HG03025 (cell line): Measurements from ENCODE around the gene SLC4A5.
"Not testable (repeated sequence)": the region's sequence is repeated elsewhere in the genome, so short reads cannot be mapped to it uniquely, and the experiment has no call there.

Experiments
- ATAC-seq: cut with Tn5 transposase; IDR thresholded peaks from one replicate; pipeline ENCODE4 v1.9.1; 2021; ENCODE audit warnings: mild to moderate bottlenecking, moderate library complexity; ENCODE audit not compliant: unreplicated experiment, low FRiP score

Gene SLC4A5

DNA sequence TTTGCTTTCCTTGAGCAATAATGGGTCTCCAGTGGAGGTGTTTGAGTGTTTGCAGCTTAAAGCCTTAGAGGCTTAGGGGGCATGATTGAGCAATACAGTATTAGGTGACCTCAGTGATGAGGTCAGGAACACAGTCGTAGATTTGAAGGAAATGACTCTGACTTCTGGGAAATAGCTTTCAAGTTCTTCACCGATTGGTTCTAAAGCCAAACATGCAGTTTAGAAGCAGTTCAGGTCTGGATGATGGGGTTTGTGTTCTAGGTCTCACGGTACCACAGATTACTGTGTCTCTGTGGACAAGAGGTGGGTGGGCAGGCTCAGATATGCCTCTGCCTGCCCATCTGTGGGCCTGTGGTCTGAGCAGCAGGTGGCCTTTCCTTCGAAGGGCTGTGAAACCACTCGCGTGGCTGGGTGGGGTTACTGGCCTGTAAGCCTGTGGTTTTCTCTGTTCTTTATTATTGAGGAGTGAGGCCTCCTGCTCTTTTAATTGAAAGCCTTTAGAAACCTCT, 137.0 kb downstream of the SLC4A5 start:
- no peak for ATAC-seq

DNA sequence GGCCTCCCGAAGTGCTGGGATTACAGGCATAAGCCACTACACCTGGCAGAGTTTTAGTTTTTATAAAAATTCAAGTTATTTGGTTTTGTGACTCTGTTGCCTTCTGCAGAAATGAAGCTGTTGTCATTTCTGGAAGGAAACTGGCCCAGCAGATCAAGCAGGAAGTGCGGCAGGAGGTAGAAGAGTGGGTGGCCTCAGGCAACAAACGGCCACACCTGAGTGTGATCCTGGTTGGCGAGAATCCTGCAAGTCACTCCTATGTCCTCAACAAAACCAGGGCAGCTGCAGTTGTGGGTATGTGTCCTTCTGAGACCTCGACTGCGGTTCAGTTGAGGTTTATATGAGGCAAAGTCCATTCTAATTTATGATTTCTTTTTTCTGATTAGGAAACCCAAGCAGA, 137.6 kb downstream of the SLC4A5 start:
- no peak for ATAC-seq

DNA sequence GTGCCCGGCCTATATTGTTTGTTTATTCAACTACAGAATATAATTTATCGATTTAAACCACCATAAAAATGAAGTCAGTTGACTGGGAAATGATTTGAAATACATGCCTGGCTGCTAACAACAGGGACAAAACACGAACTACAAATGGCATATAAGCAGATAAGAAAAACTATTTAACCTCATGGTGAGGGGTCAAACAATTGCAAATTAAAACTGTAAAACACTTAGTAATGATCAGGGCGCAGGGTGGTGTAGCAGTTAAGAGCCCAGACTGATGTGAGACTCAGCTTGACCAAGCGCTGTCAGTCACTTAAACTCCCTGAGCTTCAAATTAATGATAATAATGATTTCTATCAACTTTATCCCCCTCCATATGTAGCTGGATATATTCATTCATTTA, 138.1 kb downstream of the SLC4A5 start:
- ATAC-seq, result no peak

DNA sequence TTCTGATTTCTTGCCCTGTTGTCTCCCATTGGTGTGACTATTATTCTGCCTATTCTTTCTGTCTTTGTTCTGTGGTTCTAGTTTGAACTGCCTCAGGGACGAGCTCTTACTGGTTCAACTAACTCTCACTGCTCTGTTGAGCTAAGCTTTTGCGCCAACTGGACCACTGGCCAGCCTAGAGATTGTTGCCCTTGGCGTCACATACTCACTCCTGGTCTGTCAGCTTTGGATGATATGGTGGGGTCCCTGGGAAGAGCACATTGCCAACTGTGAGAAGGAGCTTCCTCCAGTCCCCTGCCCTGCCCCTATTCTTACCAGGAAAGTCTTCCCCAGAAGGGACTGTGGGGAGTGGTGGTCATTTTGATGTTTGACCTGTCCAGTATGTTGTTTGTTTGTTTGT, 138.8 kb downstream of the SLC4A5 start:
- ATAC-seq, result no peak

DNA sequence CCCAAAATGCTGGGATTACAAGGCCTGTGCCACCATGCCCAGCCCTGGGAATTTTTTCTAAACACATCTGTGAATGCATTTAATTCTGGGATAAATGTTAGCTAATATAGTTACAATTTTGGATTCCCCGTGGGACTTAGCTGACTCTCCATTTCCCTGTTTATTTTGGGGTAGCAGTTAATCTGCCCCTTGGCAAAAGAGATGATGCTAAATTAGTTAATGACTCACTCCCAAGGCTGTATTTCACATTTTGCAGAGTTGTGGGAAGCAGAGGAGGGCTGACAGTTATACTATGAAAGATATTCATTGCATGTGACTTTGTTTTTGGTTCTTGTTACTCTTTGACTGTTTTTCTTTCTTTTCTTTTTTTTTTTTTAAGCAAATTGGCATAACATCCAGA, 141.6 kb downstream of the SLC4A5 start:
- ATAC-seq, result no peak

DNA sequence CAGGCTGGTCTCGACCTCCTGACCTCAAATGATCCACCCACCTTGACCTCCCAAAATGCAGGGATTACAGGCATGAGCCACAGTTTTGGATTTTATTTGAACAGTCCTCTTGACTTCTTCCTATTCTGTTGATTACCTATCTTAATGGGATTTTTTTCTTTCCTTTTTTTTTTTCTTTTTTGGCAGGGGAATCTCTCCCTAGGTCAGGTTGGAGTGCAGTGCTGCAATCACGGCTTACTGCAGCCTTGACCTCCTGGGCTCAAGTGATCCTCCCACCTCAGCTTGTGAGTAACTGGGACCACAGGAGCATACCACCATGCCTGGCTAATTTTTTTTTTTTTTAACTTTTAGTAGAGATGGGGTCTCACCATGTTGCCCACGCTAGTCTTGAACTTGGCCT, 142.0 kb downstream of the SLC4A5 start:
- no peak for ATAC-seq

DNA sequence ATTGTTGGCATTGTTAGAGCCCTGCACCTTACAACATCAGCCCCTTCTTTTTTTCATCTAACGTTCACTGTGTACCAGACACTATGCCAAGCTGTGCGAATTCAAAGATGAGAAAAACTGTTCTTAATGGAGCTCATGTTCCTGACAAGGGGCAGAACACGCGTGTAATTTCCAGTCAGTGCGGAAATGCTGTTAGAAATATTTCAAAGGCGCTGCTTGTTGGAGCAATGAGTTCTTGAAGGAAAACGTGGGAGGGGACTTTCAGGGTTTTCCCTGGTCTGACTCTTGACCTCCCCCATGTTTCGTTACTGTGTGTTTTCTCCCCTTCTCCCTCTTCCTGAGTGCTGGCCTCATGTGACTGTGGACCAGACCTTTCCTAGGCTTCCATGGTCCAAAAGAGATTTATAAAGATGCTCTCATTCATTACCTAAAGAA, 143.3 kb downstream of the SLC4A5 start:
- ATAC-seq, result no peak

DNA sequence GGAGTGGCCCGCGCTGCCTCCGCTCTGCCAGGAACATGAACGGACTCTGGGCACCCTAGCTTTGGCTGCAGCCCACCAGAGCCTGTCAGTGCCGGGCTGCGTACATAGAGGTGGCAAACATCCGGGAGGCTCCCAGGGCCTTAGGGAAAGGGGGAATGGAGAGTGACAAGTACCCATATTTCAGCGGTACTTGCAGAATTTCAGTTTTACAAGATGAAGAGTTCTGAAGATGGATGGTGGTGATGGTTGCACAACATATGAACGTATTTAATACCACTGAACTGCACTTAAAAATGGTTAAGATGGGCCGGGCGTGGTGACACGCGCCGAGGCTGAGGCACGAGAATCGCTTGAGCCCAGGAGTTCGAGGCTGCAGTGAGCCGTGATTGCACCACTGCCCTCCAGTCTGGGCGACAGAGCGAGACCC, 143.9 kb downstream of the SLC4A5 start:
- no peak for ATAC-seq

DNA sequence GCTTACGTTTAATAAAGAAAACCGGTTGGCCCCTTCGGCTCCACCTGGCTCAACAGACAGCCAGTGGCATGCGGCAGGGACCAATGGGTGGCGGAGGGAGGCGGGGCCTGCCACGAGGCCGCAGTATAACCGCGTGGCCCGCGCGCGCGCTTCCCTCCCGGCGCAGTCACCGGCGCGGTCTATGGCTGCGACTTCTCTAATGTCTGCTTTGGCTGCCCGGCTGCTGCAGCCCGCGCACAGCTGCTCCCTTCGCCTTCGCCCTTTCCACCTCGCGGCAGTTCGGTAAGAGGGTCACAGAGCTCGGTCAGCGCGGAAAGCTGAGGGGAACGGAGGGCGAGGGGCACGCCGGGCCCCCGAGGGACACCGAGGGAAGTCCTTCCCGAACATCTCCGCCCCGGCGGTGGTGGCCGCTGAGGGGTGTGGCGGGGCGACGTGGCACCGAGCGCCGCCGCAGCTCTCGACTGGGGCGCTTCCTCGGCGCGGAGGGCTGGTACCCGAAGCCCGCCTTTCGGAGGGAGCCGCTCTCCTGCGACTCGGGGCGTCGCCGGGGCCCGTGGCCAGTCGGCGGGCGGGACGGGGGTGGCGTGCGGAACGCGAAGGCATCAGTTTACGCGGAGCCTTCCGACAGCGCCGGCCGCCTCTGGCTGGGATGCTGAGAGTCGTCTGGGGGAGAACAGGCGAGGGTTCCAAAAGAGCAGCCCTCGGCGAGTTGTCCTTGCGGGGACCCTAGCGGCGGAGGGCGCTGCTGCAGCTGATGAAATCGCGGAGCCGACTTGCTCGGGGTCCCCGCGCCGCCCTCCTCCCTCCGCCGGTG, 144.5 kb downstream of the SLC4A5 start, which contains the start of gene MTHFD2:
MTHFD2 (plus strand) TSS at position 155 of the 814 bp plus-strand sequence; CDS start at position 182, 27 bp downstream.
- ATAC-seq, result peak; percentile 81

DNA sequence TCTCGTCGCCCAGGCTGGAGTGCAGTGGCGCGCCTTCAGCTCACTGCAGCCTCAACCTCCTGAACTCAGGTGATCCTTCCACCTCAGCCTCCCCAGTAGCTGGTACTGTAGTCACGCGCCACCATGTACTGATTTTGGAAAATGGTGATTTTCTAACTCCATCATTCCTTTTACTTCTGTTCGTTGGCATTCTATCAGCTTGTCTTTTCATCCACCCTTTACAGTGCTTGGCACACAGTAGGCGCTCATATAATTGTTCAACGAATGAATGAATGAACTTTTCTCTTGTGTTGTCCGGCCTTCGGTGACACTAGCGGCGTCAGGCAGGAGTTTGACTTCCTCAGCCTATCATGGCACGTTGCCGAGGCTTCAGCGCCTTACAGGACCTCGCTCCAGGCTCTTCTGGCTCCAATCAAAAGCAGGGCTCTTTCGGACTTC, 145.2 kb downstream of the SLC4A5 start:
- ATAC-seq, result no peak

DNA sequence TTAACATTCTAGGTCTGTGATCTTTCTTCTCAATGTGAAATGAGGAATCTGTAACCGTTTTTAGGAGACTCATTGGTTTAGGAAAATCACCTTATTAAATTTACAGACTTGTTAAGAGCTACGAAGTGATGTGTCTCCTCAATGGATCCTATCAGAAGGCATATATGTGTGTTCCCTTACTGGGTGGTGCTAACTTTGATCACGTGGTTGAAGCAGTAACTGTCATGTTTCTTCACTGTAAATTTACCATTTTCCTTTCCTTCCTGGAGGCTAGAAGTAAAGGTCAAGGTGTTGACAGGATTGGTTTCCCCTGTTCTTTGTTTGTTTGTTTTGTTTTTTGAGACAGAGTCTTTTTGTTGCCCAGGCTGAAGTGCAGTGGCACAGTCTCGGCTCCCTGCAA, 146.2 kb downstream of the SLC4A5 start:
- no peak for ATAC-seq

DNA sequence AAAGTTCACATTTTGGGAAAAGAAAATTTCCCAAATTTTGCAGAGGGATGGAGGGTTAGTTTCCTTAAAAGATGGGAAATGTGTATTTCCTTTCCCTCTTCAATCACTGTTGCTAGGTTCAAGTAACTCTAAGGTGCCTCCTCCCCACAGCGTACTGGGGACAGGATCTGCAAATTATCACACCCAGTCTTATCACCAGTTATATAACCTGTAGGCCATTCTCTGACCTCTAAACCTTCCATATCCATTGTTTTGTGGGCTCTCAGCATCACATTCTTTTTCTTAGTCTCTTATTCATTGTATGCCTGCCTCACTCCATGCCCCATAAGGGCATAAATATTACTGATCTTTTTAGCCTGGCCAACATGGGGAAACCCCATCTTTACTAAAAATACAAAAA, 148.4 kb downstream of the SLC4A5 start:
- no peak for ATAC-seq

DNA sequence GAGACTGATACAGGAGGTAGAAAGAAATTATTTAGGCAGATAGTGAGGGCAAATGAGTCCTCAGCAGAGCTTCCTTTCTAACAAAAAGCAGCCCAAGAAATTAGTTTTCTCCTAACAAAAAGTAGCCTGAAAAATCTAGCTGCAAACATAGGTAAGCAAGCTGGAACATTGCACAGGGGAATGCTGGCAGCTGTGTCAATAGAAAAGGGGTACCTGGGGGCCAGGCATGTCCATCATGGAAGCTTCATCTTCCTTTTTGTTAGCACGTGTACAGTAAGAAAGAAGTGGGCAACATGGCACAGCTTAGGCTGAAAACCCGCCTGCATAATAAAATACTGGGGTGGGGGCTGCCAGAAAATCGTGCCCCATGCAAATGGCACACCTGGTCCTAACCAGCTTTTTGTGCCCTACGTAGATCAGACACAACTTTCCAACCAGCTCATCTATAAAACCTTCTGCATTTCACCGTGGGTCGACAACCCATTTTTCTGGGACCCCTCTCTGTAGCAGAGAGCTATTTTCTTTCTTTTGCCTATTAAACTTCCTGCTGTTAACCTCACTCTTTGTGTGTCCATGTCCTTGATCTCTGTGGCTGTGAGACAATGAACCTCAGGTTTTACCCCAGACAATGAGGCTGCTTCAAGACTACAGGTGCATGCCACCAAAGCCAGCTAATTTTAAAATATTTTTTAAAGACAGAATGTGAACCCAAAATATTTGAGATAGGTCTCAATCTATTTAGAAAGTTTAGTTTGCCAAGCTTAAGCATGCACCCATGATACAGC, 151.4 kb downstream of the SLC4A5 start:
- no peak for ATAC-seq

DNA sequence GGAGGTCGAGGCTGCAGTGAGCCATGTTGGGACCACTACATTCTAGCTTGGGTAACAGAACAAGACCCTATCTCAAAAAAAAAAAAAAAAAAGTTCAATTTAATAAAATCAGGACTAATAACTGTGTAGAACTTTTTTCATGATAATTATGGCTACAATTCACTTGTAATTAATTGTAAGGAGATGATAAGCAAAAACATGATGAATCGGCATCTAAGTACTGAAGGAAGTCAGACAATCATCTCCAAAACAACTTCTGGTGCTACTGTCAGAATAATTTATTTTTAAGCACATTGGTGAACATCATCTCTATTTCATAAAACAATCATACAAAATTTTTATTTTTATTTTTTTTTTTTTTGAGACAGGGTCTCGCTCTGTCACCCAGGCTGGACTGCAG, 154.5 kb downstream of the SLC4A5 start:
- ATAC-seq, result no peak

DNA sequence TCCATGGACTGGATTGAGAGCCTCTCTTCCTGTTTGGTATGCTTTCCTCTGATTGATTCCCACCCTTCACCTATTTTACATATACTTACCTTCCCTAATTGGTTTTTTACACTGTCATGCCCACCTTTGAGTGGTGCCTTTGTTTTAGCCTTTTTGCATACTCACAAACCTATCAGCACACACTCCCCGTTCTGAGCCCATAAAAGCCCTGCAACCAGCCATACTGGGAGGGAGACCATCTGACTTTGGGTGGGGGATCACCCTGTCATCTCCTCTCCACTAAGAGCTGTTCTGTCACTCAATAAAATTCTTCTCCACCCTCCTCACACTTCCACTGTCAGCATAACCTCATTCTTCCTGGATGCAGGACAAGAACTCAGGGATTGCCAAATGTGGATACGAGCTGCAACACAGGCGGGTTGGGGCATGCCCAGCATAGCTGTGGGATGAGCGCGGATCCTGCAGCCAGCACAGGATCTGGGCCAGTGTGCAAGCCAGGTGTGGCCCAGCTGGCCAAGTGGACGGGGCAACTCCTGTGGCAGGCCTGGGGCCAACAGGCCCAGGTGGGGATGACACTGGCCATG, 155.1 kb downstream of the SLC4A5 start:
- ATAC-seq, result no peak

DNA sequence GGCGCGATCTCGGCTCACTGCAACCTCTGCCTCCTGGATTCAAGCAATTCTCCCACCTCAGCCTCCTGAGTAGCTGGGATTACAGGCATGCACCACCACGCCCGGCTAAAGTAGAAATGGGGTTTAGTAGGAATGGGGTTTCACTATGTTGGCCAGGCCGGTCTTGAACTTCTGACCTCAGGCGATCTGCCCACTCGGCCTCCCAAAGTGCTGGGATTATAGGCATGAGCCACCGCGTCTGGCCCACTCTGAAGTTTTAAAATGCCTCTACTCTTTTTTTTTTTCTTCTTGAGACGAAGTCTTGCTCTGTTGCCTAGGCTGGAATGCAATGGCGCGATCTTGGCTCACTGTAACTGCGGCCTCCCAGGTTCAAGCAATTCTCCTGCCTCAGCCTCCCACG, 156.5 kb downstream of the SLC4A5 start:
- ATAC-seq, result not testable (repeated sequence)

DNA sequence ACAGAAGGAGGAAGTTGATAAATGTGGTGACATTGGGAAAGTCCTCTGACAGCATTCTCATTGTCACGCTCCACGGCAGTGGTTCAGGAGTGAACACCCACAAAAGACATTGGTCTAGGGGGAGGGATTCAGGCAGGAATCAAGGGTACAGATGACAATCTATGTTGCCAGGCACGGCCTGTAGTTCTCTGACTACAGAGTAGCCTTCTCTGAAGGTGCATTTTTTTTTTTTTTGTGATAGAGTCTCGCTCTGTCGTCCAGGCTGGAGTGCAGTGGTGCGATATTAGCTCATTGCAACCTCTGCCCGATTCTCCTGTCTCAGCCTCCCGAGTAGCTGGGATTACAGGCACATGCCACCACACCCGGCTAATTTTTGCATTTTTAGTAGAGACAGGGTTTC, 157.2 kb downstream of the SLC4A5 start:
- peak; percentile 45 for ATAC-seq

DNA sequence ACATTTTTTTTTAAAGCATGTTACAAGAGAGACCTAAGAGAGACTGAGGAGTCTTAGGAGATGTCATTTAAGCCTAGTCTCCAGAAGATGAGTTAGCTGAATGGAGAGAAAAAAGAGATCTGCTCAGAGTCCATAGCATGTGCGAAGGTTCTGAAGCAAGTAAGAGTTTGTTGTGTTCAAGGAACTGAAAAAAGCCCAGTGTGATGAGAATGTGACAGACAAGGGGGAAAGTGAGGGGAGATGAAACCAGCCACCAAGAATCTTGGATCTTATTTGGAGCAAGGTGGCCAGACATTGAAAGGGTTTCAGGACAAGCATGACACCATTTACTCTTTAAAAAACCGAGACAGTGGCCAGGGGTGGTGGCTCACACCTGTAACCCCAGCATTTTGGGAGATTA, 159.3 kb downstream of the SLC4A5 start:
- ATAC-seq, result no peak

DNA sequence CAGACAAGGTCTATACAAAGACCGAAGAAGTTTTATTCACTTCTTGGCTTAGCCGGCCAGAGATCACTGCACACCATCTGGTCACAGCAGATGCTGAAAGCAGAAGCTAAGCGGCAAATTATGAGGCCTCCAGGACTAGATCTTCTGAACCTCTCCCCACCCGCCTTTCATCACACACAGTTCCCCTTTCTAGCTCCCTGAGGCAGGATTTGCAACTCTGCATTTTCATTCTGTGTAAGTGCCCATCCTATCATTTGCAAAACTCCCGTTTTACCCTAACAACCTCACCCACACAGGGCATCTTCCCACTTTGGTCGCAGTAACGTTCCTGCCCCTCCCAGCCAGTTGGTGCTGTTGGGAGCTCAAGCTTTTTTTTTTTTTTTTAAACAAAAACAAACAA, 161.5 kb downstream of the SLC4A5 start:
- ATAC-seq, result no peak

DNA sequence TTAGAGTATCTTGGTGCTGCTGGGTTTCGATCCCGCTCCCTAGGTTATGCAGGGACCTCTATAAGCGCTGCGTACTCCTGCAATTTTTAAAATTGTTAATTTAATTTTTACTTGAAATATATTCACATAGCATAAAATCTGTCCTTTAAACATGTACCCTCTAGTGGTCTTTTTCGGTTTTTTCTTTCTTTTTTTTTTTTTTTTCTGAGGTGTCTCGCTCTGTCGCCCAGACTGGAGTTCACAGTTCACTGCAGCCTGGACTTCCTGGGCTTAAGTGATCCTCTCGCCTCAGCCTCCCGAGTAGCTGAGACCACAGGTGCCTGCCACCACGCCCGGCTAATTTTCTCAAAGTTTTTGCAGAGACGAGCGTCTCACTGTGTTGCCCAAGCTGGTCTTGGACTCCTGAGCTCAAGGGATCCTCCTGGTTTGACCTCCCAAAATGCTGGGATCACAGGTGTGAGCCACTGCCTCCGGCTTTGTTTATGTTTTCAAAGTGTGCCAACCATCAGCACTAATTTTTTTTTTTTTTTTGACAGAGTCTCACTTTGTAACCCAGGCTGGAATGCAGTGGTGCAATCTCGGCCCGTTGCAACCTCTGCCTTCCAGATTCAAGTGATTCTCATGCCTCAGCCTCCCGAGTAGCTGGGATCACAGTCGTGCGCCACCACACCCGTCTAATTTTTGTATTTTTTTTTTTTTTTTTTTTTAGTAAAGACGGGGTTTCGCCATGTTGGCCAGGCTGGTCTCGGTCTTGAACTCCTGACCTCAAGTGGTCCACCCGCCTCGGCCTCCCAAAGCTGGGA, 164.0 kb downstream of the SLC4A5 start:
- no peak for ATAC-seq
